Myocyte (in vitro differentiated cells): ENCODE measurements around the gene NUDT2. TPM values are rescaled to one million over a fixed set of nuclear protein-coding genes. Genes with fewer than 3 reads are reported as not detected.
A peak's percentile ranks its signal among the peaks of the same experiment; 100 is the strongest.

Experiments
- DNase-seq: peaks from one replicate; pipeline ENCODE4 v3.0.0-alpha.2; 2012; ENCODE audit warnings: low read depth
- total RNA-seq: library from RNA; depleted of rRNA; stranded (reverse); fragments of >200 nt; gene quantifications from 2 replicates; pipeline ENCODE4 v1.2.3, GENCODE V29; 2014

NUDT2 gene
- total RNA-seq, 1 donor from 2014 or later: 28.3 TPM

DNA sequence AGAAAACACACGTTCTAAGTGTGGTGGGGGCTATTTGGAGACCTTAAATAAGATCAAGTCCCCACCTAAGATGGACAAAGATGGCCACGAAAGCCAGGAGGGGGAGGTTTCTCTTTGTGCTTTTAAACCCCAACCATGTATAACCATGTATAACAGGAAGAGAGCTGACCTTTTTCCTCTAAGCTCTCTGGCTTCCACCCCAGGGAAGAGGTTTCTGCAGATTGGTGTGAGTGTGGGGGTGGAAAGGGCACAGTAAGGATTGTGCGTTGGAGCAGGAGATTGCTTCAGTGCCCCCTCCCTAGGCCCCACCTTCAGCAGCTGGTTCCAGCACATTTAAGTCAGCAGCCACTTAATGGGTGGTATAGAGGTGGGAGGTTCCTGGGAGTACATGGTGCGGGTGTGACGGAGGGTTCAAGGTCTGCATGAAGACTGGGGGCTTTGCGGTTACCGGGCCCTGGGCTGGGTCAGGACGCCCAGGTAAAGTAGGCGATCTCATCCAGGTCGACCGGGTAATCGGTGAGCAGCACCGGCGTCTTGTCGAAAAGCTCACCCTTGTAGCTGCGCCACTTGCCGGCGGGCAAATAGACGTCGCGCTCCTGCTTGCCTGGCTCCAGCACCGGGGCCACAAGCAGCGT is 41.1 kb downstream of the NUDT2 start:
- DNase-seq: no peak

- DNase-seq: no peak
These were observed 41.9 kb downstream of the NUDT2 start for GRCh38 chr9:34370970-34371880.

DNA sequence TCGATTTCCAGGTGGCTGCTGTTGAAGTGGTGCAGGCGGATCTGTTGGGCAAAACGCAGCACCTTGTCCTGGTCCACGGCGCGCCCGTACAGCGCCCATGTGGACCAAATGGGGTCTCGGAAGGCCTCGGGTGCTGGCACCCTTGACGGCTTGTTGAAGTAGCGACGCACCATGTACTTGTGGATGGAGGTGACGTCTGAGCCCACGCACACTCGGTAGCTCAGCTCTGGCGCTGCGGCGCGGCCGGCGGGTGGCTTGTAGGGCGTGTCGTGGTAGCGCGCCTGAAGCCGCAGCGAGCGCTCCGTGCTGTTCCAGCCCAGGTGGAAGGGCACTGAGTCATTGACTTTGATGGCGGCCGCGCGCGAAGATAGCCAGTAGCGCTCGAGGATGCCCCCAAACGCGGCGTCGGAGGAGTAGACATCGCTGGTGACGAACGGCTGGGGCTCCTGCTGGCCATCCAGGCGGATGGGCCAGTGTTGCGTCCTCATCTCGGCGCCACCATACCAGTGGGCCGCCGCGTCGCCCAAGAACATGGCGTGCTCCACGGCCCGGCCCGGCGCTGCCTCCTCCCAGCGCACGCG is 42.6 kb downstream of the NUDT2 start:
- no peak for DNase-seq

DNA sequence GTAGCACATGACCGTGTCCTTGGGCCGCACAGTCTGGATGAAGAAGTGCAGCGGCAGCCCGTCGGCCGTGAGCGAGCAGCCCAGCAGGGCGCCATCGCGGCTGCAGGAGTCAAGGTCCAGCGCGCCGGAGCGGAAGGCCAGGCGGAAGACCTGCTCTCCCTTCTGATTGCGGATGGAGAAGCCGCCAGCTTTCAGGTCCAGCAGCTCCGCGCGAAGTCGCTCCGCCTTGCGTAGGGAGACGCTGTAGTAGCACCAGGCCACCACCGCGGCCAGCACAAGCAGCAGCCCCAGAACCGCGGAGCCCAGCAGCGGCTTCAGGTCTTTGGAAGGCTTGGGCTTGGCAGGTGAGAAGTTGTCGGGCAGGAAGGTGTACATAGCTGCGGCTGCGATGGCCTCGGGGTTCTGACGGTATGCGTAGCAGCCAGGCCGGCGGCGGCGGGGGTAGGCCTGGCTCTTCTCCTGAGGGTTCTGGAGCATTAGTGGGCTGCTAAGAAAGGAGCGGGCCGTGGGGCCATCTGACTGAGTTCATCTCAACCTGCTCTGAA is 43.2 kb downstream of the NUDT2 start:
- no peak for DNase-seq

DNA sequence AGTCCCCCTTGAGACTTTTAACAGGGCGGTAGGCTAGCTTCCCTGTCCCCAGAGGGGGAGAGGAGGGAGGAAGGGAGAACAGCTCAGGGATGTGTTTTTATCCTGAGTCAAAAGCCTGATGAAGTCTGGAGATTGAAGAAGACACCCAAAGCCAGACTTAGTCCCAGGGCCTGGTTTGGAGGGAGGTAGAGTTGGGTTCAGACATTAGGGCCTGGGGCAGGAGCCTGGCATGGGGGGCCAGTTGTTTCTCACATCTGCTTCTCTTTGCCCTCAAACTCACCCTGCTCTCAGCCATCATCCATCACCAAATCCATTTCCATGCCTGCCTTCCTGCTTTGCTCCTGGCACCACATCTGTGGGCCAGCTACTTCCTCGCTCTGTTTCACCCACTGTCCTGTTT is 44.4 kb downstream of the NUDT2 start:
- DNase-seq: no peak

- DNase-seq: no peak
These were observed 45.0 kb downstream of the NUDT2 start for GRCh38 chr9:34374339-34374738.

GRCh38 chr9:34374905-34375552 is 45.7 kb downstream of the NUDT2 start:
- DNase-seq: peak; percentile 22

GRCh38 chr9:34375901-34376595 is 46.7 kb downstream of the NUDT2 start:
- DNase-seq: peak; percentile 71

DNA sequence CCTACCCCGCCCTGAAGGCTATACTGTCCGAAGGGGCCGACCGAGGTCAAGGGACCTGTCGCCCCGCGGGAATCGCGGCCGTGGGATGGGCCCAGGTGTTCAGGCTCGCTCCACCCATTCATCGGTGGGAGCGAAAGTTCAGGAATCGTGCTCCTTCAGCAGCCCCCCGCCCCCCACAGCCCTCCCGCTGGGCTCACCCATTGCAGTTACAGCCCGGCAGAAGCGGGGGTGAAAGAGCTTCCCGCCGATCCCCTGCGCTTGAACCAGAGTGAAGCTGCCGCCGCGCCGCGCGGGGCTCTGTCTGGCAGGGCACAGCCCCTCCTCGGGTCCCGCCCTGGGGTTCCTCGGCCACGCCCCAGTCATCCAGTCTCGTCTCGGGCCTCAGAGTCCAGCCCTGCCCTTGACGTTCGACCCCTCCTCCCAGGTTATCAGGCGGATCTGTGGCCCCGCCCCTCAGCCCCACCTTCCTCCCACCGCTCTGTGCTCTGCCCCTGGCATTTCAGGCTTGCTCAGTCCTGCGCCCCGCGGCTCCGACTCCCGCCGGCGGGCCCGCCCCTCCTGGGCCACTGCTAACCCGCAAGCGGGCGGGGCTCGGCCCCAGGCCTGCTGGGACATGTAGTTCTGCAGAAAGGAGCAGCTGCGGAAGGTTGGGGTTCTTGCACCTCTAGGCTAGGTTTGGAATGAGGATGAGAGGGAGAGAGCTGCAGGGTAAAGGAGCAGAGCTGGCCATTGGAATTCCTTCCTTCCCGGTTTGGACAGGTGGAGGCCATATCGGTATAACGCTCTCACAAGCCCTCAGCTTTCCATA is 47.4 kb downstream of the NUDT2 start, which contains the start of gene MYORG:
Gene MYORG (minus strand): TSS at position 303 of the 808 bp plus-strand sequence. CDS start 3,955 bp downstream, outside the sequence.
- DNase-seq: peak; percentile 95

DNA sequence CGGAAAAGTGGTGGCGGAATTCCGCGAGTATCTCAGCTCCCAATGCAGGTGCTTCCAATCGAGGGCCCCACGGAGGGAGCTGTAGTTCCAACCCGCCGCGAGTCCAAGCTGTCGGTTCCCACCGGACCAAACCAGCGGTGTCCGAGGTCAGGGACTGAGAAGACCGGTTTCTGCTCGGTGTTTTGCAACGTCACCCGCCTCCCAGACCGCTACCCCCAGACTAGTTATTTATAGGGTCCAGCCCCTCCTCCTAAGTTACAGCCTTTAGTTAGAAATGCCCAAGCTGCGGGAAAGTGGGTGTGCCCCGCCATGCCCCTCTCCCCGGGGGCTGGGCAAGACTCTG is 48.0 kb downstream of the NUDT2 start:
- DNase-seq: peak; percentile 57

- DNase-seq: no peak
These were observed 49.1 kb downstream of the NUDT2 start for GRCh38 chr9:34378376-34379060.

DNA sequence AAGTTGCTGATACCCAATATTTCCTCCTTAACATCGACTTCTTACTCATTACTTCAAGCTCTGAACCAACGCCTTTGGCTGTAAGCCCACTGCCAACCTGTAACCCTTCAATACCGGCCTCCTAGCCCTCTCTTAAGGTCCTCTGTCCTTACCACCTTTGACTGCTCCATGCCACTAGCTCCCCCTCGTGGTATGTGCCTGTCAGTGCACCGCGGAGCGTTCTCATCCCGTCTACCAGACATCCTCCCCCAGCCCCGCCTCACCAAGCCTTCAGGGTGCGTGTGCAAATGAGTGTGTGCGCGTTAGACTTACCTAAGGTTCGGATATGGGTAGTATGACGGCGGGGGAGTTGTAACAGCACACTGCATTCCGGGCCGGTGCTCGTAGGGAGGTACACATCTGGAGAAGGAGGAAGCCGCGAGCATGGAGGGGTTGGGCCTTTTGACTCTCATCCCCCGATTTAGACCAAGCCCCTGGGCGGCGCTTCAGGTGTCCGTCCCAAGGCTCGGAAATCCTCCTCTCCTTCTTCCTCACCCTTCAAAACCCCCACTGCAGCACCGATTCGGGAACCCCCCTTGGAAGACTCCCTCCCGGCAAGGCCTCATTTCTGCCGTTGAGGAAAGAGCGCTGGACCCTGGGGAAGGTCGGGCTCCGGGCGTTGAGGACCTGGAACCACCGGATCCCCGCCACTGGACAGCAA is 50.1 kb downstream of the NUDT2 start:
- peak; percentile 81 for DNase-seq

GRCh38 chr9:34380034-34380510 is 50.7 kb downstream of the NUDT2 start:
- no peak for DNase-seq

DNA sequence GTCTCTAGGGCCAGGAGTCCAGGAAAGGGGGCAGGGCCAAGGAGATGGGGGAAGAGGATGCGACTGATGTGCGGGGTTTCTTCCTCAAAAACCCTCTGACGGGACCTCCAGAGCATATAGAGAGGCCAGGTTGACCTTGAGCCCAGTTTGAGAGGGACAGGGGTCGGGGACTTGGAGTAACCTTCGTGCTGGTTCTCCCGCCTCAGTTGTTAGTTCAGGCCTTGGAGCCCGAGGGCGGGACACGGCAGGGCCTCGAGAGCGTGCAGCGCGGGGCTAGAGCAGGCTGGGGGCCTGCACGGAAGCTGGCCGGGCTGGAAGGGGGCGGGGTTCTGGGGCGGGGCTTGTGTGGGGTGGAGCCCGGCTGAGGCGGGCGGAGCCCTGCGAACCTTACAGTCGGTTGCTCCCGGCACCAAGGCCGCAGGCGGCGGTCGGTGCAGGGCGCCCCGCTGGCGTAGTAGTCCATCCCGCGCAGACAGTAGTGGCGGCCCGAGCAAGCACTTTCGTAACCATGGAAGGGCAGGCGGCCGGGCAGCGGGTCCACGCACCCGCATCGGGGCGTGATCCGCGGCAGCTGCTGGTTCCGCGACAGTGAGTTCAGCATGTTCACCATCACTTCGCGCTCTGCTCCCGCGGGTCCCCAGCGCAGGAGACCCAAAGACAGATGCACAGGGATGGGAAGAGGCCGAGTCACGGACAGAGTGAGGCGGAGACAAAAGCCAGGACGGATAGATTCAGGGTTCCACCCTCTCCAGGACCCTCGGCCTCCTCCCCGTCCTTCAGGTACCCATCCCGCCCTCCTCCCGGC is 51.3 kb downstream of the NUDT2 start:
- DNase-seq: peak; percentile 53

GRCh38 chr9:34381323-34381722 is 52.0 kb downstream of the NUDT2 start:
- no peak for DNase-seq

GRCh38 chr9:34382054-34382453 is 52.7 kb downstream of the NUDT2 start:
- no peak for DNase-seq

GRCh38 chr9:34382879-34383278 is 53.5 kb downstream of the NUDT2 start:
- DNase-seq: no peak

DNA sequence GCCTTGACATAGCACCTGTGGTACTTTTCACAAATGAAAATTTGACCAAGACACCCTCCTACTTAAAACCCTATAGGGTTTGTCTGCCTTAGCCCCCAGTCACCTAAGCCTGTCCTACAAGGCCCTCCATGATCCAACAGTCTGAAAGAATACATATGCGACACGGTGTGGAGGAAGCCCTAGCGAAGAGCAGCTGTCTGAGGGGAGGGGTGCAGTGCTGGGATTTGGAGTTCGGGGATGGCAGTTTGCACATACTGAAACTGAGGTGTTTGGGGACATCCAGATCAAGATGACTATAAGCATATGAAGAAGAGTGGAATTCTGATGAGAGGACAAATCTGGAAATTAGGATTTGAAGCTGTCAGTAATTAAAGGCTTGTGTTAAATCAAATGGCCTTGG is 54.5 kb downstream of the NUDT2 start:
- no peak for DNase-seq
